ENCODE results near the gene L1CAM. TPM values are rescaled to one million over a fixed set of nuclear protein-coding genes. Genes with fewer than 3 reads are reported as not detected.

The L1CAM gene
- total RNA-seq, 1 experiment from 2014 or later, result 20.7 TPM

DNA sequence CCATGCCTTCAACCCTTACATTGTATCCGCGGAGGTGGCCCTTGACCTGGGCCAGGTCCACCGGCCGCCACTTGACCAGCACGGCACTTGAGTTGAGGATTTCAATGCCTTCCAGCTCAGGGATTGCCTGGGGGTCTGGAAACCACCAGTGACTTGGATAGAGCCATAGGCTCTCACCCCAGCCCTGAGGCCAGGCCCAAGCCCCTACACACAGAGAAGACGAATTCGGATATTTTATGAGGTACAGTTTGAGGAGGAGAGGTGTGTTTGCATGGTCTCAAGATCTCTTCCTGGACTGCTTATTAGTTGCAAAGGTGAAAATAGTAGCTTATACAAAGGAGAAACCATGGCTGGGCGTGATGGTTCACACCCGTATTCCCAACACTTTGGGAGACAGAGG lies 20.3 kb downstream of the L1CAM start:
- CTCF ChIA-PET, result no interaction called here
- no peak overlapping the region for H3K27ac Mint-ChIP-seq (ENCODE audit: low read depth, unreplicated experiment)

GRCh38 chrX:153865321-153865580 lies 20.7 kb downstream of the L1CAM start:
- H3K27me3 Mint-ChIP-seq (ENCODE audit: insufficient read depth, unreplicated experiment), result peaks cover 9% of the 10 kb centered on the region
- no peak for TF ChIP-seq CTCF (IDR thresholded peaks at IDR 0.05; ENCODE audit: unreplicated experiment)
- no peaks in the 10 kb centered on the region for H3K9me3 Mint-ChIP-seq (ENCODE audit: unreplicated experiment)
- POLR2A ChIA-PET, result no interaction called here
- peaks cover 7% of the 10 kb centered on the region for H3K36me3 Mint-ChIP-seq (ENCODE audit: insufficient read depth, unreplicated experiment)
- H3K27ac Mint-ChIP-seq (ENCODE audit: low read depth, unreplicated experiment), result no peak overlapping the region
- H3K4me1 Mint-ChIP-seq (ENCODE audit: insufficient read depth, unreplicated experiment), result no peaks in the 10 kb centered on the region
- intact Hi-C loops (cut with micrococcal nuclease), result no loop called here
- no peak overlapping the region for H3K4me3 Mint-ChIP-seq (ENCODE audit: unreplicated experiment)
- no TSS peak for BruUV-seq (replicated peaks)
- CTCF ChIA-PET, result no interaction called here
- no peak for DNase-seq (ENCODE audit: unreplicated experiment)

More for the DNA sequence above, 20.3 kb downstream of the L1CAM start:
- H3K27me3 Mint-ChIP-seq (ENCODE audit: insufficient read depth, unreplicated experiment), result peaks cover 5% of the 10 kb centered on the region
- no peaks in the 10 kb centered on the region for H3K4me1 Mint-ChIP-seq (ENCODE audit: insufficient read depth, unreplicated experiment)
- H3K9me3 Mint-ChIP-seq (ENCODE audit: unreplicated experiment), result no peaks in the 10 kb centered on the region
- no peak for TF ChIP-seq CTCF (IDR thresholded peaks at IDR 0.05; ENCODE audit: unreplicated experiment)
- no peak overlapping the region for H3K4me3 Mint-ChIP-seq (ENCODE audit: unreplicated experiment)
- intact Hi-C loops (cut with micrococcal nuclease), result no loop called here
- H3K36me3 Mint-ChIP-seq (ENCODE audit: insufficient read depth, unreplicated experiment), result peaks cover 7% of the 10 kb centered on the region
- no peak for DNase-seq (ENCODE audit: unreplicated experiment)
- BruUV-seq (replicated peaks), result no TSS peak
- POLR2A ChIA-PET, result no interaction called here

- no peak overlapping the region for H3K27ac Mint-ChIP-seq (ENCODE audit: low read depth, unreplicated experiment)
- CTCF ChIA-PET, result no interaction called here
- BruUV-seq (replicated peaks), result no TSS peak
- peaks cover 14% of the 10 kb centered on the region for H3K27me3 Mint-ChIP-seq (ENCODE audit: insufficient read depth, unreplicated experiment)
- TF ChIP-seq CTCF (IDR thresholded peaks at IDR 0.05; ENCODE audit: unreplicated experiment), result no peak
- no peaks in the 10 kb centered on the region for H3K4me1 Mint-ChIP-seq (ENCODE audit: insufficient read depth, unreplicated experiment)
- H3K36me3 Mint-ChIP-seq (ENCODE audit: insufficient read depth, unreplicated experiment), result peaks cover 7% of the 10 kb centered on the region
- intact Hi-C loops (cut with micrococcal nuclease), result no loop called here
- peaks cover under 1% of the 10 kb centered on the region for H3K9me3 Mint-ChIP-seq (ENCODE audit: unreplicated experiment)
- no peak for DNase-seq (ENCODE audit: unreplicated experiment)
- POLR2A ChIA-PET, result no interaction called here
- H3K4me3 Mint-ChIP-seq (ENCODE audit: unreplicated experiment), result no peak overlapping the region
Observed at GRCh38 chrX:153864561-153865320, 21.2 kb downstream of the L1CAM start.

- Mint-ChIP-seq H3K4me3 (ENCODE audit: unreplicated experiment) (no peak overlapping the region), H3K4me1 (ENCODE audit: insufficient read depth, unreplicated experiment) (no peaks in the 10 kb centered on the region), H3K27me3 (ENCODE audit: insufficient read depth, unreplicated experiment) (peaks cover 21% of the 10 kb centered on the region), H3K36me3 (ENCODE audit: insufficient read depth, unreplicated experiment) (peaks cover 7% of the 10 kb centered on the region), H3K27ac (ENCODE audit: low read depth, unreplicated experiment) (no peak overlapping the region), H3K9me3 (ENCODE audit: unreplicated experiment) (peaks cover 6% of the 10 kb centered on the region)
- DNase-seq (ENCODE audit: unreplicated experiment), result no peak
- ChIA-PET POLR2A (no interaction called here), CTCF (no interaction called here)
- intact Hi-C loops (cut with micrococcal nuclease), result no loop called here
- BruUV-seq (replicated peaks), result no TSS peak
- TF ChIP-seq CTCF (IDR thresholded peaks at IDR 0.05; ENCODE audit: unreplicated experiment), result no peak
Observed at GRCh38 chrX:153864101-153864500, 21.9 kb downstream of the L1CAM start.

Data from MCF 10A (cell line).